ENCODE results near the gene ATG4B.

The ATG4B gene

GRCh38 chr2:241668354-241668753 lies 30.9 kb downstream of the ATG4B start:
- no peak for DNase-seq

DNA sequence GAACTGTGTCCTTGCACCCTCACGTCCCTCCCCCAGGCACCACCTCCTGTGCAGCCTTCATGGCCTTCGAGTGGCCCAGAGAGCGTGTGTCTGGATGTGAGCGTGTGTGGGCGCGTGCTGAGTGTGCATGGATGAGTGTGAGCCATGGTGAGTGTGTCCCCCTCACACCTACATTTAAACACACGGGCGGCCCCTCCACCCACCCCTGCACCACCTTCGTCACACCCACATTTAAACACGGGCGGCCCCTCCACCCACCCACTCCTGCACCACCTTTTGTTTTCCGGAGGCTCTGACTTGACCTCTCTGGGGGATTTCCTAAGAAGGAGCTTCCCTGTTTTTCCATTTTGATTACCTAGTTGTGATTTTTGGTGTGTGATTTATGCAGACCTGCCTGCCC lies 31.3 kb downstream of the ATG4B start:
- no peak for DNase-seq

- DNase-seq: no peak
Measured at GRCh38 chr2:241670333-241671110, 33.0 kb downstream of the ATG4B start.

- no peak for DNase-seq
Measured at GRCh38 chr2:241671457-241672240, 34.2 kb downstream of the ATG4B start.

DNA sequence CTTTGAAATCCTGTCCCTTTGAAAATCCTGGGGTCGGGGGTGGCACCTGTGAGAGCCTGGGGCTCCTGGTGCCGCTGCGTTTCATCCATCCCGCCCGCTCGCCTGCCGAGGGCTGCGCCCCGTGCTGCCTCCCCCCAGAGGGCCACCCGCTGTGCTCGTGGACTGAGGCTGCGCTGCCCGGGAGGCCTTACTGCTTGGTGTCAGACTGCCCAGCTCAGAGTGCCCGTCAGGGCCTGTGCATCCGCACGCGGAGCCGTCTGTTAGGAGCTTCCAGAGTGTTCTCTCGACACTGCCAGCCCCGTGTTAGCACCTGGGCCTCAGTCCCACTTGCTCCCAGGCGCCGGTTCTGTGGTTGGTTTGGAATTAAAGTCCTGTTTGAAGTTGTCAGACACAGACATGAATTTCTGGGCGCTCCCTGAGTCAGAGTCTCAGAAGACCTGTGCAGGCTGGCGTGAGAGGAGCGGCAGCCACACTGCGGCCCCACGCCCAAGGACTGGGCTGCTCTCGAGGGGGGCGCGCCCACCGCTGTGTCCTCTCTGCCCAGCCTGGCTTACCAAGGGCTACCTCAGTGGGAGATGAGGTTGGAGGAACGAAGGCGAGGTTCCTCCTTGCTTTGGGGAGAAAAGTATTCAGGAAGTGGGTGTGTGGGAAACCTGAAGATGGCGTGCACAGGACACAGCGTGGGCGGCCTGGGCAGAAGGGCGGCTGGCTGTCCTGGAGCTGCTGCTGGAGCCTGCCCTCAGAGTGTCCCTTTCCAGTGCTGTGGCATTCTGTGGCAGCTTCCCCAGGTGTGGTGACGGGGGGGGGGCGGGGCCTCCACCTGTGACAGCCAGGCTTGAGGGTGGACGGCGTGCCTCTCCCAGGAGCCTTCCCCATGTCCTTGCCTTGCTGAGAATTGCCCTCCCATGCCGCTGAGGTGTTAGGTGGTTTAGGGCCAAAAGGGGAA lies 35.0 kb downstream of the ATG4B start:
- no peak for DNase-seq

DNA sequence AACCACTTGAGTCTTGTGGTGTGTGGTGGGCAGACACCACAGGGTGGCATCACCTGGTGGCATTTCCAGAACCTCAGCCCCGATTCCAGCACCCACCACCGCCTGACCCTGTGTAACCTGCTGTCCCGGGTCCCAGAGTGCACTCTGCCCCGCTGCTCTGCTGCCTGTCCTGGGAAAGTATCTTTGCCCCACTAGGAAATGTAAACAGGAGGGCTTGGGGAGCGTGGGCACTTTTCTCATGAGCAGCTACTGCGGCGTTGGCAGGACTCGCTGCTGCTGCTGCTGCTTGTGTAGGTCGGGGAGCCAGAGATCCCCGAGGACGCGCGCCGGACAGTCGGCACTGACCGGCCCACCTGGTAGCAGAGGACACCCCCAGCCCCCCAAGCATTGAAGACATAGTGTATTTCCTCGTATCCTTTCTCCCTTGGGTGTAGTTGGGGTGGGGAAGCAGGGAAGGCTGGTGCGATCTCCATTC lies 35.7 kb downstream of the ATG4B start:
- DNase-seq: no peak

GRCh38 chr2:241673797-241674725 lies 36.6 kb downstream of the ATG4B start:
- no peak for DNase-seq

- no peak for DNase-seq
Measured at GRCh38 chr2:241675885-241676284, 38.4 kb downstream of the ATG4B start.

DNA sequence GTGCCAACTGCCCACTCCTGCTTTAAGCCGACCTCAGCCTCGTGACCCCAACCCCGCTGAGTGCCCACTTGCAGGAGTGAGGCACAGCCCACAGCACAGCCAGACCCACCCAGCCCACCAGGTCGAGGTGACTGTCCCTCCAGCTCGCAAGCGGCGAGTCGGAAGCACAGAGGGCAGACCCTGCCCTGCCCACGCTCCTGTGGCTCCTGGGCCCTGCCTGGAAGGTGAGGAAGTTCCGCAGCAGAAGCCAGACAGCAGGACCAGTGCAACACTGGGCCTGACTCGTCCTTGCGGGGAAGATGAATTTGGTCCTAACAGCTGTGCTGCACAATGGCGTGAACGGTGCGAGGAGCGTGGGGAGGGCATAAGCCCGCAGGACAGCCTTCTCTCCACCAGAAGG lies 39.2 kb downstream of the ATG4B start:
- no peak for DNase-seq

GRCh38 chr2:241677392-241677791 lies 39.9 kb downstream of the ATG4B start:
- no peak for DNase-seq

GRCh38 chr2:241678307-241678706 lies 40.8 kb downstream of the ATG4B start:
- DNase-seq: no peak

DNA sequence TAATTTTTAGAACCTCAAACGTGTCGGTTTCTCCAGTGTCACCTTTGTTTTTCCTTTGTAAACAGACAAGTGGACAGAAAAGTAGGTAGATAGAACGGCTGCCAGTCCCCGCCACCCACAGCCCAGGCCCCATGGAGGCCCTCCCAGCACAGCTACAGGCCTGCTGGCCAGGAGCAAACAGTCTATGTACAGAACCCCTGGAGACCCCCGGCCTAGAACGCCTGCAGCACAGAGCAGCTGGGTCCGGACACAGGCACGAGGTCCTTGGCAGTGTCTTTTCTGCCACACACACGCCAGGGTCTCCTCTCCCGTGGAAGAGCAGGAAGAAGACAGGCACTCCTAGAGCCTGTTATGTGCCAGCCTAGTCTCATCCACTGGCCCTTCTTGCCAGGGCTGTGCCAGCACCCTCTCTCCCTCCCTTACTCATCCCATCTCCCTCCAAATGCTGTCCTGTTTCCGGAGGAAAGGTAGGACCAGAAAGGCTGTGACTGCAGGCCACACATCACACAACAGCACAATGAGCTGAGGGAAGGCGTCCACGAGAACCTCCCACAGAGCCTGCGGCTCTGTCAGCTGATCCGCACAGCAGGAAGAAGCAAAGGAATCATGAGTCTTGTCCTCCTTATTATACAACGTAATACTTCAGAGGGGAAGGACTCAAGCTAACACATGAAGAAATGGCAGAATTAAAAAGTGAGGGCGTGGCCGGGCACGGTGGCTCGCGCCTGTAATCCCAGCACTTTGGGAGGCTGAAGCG lies 41.5 kb downstream of the ATG4B start:
- no peak for DNase-seq

GRCh38 chr2:241680044-241680443 lies 42.6 kb downstream of the ATG4B start:
- no peak for DNase-seq

DNA sequence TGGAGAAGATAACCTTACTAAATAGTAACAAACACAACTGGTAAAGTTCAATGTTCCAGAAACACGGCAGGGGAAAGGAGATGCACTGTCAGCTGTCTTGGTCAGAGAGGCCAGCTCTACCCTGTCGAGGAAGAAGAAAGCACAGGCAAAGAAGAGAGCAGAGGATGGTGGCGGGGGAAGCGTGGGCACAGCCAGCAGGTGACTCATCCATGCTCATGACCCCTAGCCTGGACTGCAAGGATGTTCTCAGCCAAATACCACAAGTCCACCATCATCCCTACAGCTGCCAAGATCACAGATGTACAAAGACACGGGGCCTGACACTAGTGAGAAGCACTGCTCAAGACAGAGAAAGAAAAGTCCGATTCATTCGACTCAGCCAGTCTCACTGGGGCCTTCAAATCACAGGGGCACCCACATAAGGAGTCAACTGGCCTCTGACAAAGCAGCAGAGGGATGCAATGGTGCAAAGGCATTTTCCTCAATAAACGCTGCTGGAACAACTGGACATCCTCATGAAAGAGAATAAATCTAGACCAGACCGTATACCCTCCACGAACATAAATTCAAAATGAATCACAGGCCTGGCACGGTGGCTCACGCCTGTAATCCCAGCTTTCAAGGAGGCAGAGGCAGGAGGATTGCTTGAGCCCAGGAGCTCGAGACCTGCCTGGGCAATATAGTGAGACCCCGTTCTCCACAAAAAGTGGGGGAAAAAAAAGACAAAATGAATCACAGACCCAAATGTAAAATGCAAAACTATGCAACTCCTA lies 43.5 kb downstream of the ATG4B start:
- DNase-seq: no peak

DNA sequence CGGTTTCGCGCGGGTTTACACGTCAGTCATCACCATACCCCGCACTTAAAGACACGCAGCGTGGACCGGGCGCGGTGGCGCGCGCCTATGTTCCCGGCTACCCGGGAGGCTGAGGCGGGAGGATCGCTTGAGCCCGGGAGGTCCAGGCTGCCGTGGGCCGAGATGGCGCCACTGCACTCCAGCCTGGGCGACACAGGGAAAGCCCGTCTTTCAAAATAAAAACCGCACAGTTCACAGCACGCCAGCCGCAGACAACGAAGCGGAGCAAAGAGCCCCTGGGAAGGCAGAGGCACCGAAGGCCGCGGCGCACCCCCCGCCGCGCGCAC lies 48.8 kb downstream of the ATG4B start:
- no peak for DNase-seq

DNA sequence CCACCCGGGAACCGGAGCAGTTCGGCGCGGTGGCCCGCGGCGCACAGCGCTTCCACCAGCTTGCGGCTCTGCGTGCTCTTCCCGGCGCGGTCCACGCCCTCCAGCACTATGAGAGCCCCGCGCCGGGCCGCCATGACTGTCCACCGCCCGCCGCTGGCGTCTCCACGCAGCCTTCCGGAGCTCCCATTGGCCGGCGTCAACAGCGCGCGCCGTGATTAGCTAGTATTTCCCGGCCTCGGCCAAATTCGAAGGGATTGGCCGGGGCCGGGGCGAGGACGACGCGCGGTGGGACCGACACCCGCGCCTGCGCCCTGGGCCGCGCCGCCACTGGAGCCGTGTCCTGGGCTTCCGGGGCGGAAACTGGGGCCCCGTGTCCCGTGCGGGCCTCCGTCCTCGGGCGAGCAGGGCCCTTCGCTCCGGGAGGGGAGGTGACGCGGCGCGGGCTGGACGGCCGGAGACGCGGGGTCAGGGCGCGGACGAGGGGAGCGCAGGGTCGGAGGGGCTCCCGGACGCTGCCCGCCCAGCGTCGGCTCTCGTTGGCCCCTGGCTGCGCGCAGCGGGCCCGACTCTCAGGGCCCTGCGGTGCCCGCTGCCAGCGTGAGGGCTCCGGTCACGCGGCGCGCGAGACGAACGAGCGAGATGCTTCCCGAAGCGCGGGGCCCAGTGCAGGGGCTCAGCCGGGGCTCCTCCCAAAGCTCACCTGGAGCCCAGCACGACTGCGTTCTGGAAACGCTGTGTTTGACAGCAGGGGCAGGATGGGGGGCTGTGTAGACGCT lies 49.3 kb downstream of the ATG4B start, which contains the start of gene DTYMK:
Gene DTYMK, minus strand, starts transcription at position 166 of the 776 bp plus-strand sequence. Its CDS starts 32 bp downstream, at position 134.
- DNase-seq: peak; percentile 84

GRCh38 chr2:241689306-241689705 lies 51.8 kb downstream of the ATG4B start:
- DNase-seq: no peak

DNA sequence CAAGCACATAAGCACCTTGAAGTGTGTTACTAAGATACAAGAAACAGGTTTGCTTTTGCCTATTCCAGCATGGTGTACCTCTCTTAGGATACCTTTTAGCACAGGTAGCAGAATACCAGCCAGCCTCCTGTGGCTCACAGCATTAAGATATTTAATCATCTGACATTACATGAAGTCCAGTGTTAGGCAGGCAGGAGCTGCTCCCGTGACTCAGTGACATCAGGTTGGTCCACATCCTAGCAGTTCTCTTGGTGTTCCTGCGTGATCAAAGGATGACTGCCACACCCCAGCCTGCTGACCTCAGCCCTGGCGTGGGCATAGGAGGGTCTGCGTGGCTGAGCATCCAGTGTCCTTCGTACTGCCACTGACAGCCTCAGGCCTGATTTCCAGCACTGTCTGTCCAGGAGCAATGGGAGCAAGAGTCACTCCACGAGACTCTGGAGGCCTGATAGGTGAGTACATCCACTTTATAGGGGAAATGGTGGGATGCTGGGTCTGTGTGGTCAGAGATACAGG lies 52.8 kb downstream of the ATG4B start:
- no peak for DNase-seq

GRCh38 chr2:241692448-241692847 lies 55.0 kb downstream of the ATG4B start:
- no peak for DNase-seq
